ENCODE measurements around the gene OR52A5.

DNA sequence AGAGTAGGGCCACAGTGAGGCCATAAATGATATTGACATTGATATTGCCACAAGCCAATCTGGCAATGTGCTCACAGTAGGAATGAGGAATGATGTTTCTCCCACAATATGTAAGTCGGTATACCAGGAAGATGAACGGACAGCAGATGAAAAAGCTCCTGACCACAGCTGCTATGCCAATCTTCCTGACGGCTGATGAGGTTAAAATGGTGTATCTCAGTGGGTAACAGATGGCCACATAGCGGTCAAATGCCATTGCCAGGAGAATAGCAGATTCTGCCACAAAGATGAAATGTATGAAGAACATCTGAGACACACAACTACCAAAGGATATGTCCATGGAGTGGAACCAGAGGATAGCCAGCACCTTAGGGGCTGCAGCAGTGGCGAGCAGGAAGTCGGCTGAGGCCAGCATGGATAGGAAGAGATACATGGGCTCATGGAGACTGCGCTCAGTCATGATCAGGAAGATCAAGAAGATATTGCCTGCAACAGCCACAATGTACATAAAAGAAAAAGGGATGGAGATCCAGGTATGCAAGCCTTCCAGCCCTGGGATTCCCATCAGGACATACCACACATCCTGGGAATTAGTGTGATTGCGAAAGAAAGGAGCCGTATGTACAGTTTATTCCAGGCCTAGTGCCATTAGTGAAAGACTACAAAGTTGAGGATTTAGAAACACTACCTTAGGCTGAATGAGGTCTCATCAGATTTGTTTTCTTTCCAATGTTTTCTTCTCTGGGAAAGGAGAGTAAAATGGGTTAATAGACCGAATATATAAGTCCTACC is 40.1 kb upstream of the OR52A5 start:
- TF ChIP-seq, protein P1, sequence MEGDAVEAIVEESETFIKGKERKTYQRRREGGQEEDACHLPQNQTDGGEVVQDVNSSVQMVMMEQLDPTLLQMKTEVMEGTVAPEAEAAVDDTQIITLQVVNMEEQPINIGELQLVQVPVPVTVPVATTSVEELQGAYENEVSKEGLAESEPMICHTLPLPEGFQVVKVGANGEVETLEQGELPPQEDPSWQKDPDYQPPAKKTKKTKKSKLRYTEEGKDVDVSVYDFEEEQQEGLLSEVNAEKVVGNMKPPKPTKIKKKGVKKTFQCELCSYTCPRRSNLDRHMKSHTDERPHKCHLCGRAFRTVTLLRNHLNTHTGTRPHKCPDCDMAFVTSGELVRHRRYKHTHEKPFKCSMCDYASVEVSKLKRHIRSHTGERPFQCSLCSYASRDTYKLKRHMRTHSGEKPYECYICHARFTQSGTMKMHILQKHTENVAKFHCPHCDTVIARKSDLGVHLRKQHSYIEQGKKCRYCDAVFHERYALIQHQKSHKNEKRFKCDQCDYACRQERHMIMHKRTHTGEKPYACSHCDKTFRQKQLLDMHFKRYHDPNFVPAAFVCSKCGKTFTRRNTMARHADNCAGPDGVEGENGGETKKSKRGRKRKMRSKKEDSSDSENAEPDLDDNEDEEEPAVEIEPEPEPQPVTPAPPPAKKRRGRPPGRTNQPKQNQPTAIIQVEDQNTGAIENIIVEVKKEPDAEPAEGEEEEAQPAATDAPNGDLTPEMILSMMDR (conservative IDR thresholded peaks at IDR 0.05; ENCODE audit: low read depth, low read length) = no peak
- TF ChIP-seq EZH2phosphoT487 (IDR thresholded peaks at IDR 0.05; ENCODE audit: borderline replicate concordance, low read length) (no peak), EZH2 (IDR thresholded peaks at IDR 0.05; ENCODE audit: low read length, unreplicated experiment) (no peak)

Data from PC-3 (cell line).